Right lobe of liver (tissue), 6 donors: Measurements from ENCODE around the gene SDS. TPM values are rescaled to one million over a fixed set of nuclear protein-coding genes. Genes with fewer than 3 reads are reported as not detected.

Source experiments
- ATAC-seq, 4 donors: fragments of 200-7000 bp; cut with Tn5 transposase; one replicate each; pipeline ENCODE4 v1.9.1; 2020; ENCODE audit warnings: mild to moderate bottlenecking in 4 of 4, moderate library complexity in 4 of 4
- DNase-seq, 3 donors: peaks; one replicate each; pipeline ENCODE4 v3.0.0-alpha.2; 2020
- H3K27ac ChIP-seq, 3 donors: fragments of 200-600 bp; one replicate each; pipeline ENCODE4 v1.8.0; 2022
- H3K27me3 ChIP-seq, 2 donors: fragments of 200-600 bp; one replicate each; pipeline ENCODE4 v1.8.0; 2022
- H3K36me3 ChIP-seq, 4 donors: fragments of 200-600 bp; sonication (generic) in 1 of 4; one replicate each; pipeline versions ENCODE4 v1.5.1 to v1.8.0; 2017 to 2022; ENCODE audit warnings: control low read depth in 1 of 4
- H3K4me1 ChIP-seq, 4 donors: fragments of 200-600 bp; sonication (generic) in 1 of 4; one replicate each; pipeline versions ENCODE4 v1.5.1 to v1.8.0; 2017 to 2022; ENCODE audit warnings: control low read depth in 1 of 4
- H3K4me3 ChIP-seq, 3 donors: fragments of 200-600 bp; one replicate each; pipeline ENCODE4 v1.8.0; 2022
- H3K9me3 ChIP-seq, 4 donors: fragments of 200-600 bp; sonication (generic) in 1 of 4; one replicate each; pipeline versions ENCODE4 v1.5.1 to v1.8.0; 2017 to 2022; ENCODE audit warnings: control low read depth in 1 of 4
- CTCF ChIP-seq, 4 donors: fragments of 200-600 bp in 3 of 4; fragments of 450-650 bp in 1 of 4; IDR thresholded peaks; one replicate each; pipeline versions ENCODE4 v1.5.1 to v1.8.0; 2016 to 2022; ENCODE audit warnings: antibody characterized with exemption in 4 of 4, mild to moderate bottlenecking in 2 of 4
- POLR2A ChIP-seq: fragments of 450-650 bp; IDR thresholded peaks from one replicate; pipeline ENCODE4 v1.6.1; 2017; ENCODE audit warnings: antibody characterized with exemption, mild to moderate bottlenecking
- WGBS: methylation state at CpG from one replicate; pipeline ENCODE4 v1.1.6; 2018; ENCODE audit warnings: low coverage, low lambda C conversion rate; ENCODE audit not compliant: insufficient coverage; ENCODE audit errors: missing lambda C conversion rate; 5-methylcytosine and 5-hydroxymethylcytosine counted together
- intact Hi-C, 2 donors: fragments of 100-400 bp; cut with DNase I; formaldehyde crosslinking; loops; one replicate each; pipeline versions ENCODE4 v1.11.2 to v1.14.1; 2022
- total RNA-seq, 6 experiments: library from RNA; depleted of rRNA in 2 of 6; stranded (reverse); fragments of >200 nt in 2 of 6; fragmentation: NEBNext Ultra II Directional in 3 of 6; extraction: Animal tissue kit (Norgen Biotek cat#: 25700) in 3 of 6; gene quantifications; one replicate each; pipeline versions ENCODE4 v1.1.0 to v1.2.4, GENCODE V29; 2016 to 2023
- donor health status: DM: no; HTN: yes; CAD: no.
- donor health status: DM: no; HTN: no; CAD: no.
- donor health status: DM: no; HTN: no; CAD: no.
- donor health status: DM: no; HTN: yes; CAD: no.
- donor health status: DM: no; HTN: yes; CAD: no.

SDS gene
- total RNA-seq, 6 experiments from 2014 or later, result 208 to 722 (median 309) TPM

GRCh38 chr12:113388351-113388750 is 15.3 kb downstream of the SDS start:
- WGBS, result no CpG with 5 or more reads among the region's 14 CpGs
- Histone ChIP-seq H3K36me3 (peaks cover 0 to 5% (median under 1%) of the 10 kb centered on the region in 4 donors), H3K9me3 (no peaks in the 10 kb centered on the region), H3K4me3 (no peak overlapping the region), H3K27me3 (no peaks in the 10 kb centered on the region), H3K4me1 (no peaks in the 10 kb centered on the region), H3K27ac (no peak overlapping the region)
- DNase-seq, result no peak
- no peak for ATAC-seq
- TF ChIP-seq CTCF (IDR thresholded peaks at IDR 0.05), result no peak
- TF ChIP-seq POLR2A, result no peak
- intact Hi-C loops, result no loop called here

DNA sequence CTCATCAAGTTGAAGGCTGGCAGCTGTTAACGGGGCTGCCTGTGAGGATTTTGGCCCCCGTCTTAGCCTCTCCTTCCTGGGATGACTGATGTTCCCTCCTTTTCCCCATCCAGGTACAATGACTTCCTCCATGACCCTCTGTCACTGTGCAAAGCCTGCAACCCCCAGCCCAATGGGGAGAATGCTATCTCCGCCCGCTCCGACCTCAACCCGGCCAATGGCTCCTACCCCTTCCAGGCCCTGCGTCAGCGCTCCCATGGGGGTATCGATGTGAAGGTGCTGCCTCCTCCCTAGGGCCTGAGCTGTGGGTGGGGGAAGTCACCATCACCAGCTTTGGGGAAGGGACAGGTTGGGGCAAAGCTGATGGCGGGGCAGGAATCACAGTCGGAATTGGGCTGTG is 16.1 kb downstream of the SDS start:
- intact Hi-C loops, result no loop called here
- WGBS, result 84% methylated on average over 4 of the region's 11 CpGs
- H3K9me3 ChIP-seq, result no peaks in the 10 kb centered on the region
- H3K27me3 ChIP-seq, result no peaks in the 10 kb centered on the region
- ATAC-seq (no peak), DNase-seq (no peak)
- H3K36me3 ChIP-seq, result peaks cover 0 to 5% (median under 1%) of the 10 kb centered on the region in 4 donors
- no peak for TF ChIP-seq POLR2A
- TF ChIP-seq CTCF (IDR thresholded peaks at IDR 0.05), result no peak
- no peak overlapping the region for H3K4me3 ChIP-seq
- H3K4me1 ChIP-seq, result no peaks in the 10 kb centered on the region
- no peak overlapping the region for H3K27ac ChIP-seq

- WGBS, result 87% methylated on average over 4 of the region's 12 CpGs
- H3K4me3 ChIP-seq, result no peak overlapping the region
- no peaks in the 10 kb centered on the region for H3K9me3 ChIP-seq
- H3K27ac ChIP-seq, result no peak overlapping the region
- no peaks in the 10 kb centered on the region for H3K27me3 ChIP-seq
- no peak for DNase-seq
- intact Hi-C loops, result no loop called here
- no peak for ATAC-seq
- no peaks in the 10 kb centered on the region for H3K4me1 ChIP-seq
- peaks cover 0 to 5% (median under 1%) of the 10 kb centered on the region in 4 donors for H3K36me3 ChIP-seq
- TF ChIP-seq CTCF (IDR thresholded peaks at IDR 0.05), result no peak
- TF ChIP-seq POLR2A, result no peak
Measured at GRCh38 chr12:113386866-113387566, 16.7 kb downstream of the SDS start.

DNA sequence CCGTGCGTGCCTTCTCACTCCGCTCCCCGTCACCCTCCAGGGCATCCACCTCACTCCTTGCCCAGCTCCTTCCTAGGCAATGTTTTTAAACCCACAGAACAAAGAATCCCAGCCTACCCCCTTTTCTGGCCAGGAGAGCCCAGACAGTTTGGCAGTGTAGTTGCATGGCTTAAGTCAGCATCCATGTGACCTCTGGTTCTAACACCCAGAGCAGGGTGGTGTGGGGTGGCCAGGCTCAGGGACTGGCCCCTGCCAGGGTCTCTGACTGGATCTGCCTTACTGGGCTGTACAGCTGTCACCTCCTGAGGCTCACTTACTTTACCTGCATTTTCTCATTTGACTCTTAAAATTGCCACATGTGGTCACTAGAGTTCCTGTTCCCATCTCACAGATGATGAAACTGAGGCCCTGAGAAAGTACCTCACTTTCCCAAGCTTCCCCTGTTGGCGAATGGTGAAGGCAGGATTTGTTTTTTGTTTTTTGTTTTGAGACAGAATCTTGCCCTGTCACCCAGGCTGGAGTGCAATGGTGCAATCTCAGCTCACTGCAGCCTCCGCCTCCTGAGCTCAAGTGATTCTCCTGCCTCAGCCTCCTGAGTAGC is 18.3 kb downstream of the SDS start:
- H3K4me3 ChIP-seq, result no peak overlapping the region
- 89% methylated on average over 5 of the region's 6 CpGs for WGBS
- H3K27me3 ChIP-seq, result no peaks in the 10 kb centered on the region
- TF ChIP-seq POLR2A (no peak), CTCF (IDR thresholded peaks at IDR 0.05) (no peak)
- H3K36me3 ChIP-seq, result peaks cover 0 to 5% (median under 1%) of the 10 kb centered on the region in 4 donors
- no peaks in the 10 kb centered on the region for H3K9me3 ChIP-seq
- no peak overlapping the region for H3K27ac ChIP-seq
- intact Hi-C loops, result no loop called here
- ATAC-seq (no peak), DNase-seq (no peak)
- H3K4me1 ChIP-seq, result no peaks in the 10 kb centered on the region
